Peyer's patch (tissue), 4 donors: ENCODE results near the gene TRIM21.

Source experiments
- CTCF ChIP-seq, 6 experiments: fragments of 450-650 bp in 4 of 6; fragments of 200-600 bp in 2 of 6; sonication (generic) in 1 of 6; IDR thresholded peaks; one replicate each; pipeline ENCODE4 v1.5.1; 2017 to 2019; ENCODE audit warnings: antibody characterized with exemption in 6 of 6, mild to moderate bottlenecking in 3 of 6, moderate library complexity in 1 of 6
- POLR2A ChIP-seq, 2 donors: fragments of 450-650 bp; IDR thresholded peaks; one replicate each; pipeline ENCODE4 v1.5.1; 2017; ENCODE audit warnings: antibody characterized with exemption in 2 of 2, mild to moderate bottlenecking in 2 of 2, moderate library complexity in 2 of 2

- no peak for TF ChIP-seq CTCF (IDR thresholded peaks at IDR 0.05)
- no peak for TF ChIP-seq POLR2A (IDR thresholded peaks at IDR 0.05)
These were observed 17.9 kb downstream of the TRIM21 start for GRCh38 chr11:4375431-4376140.
